Fibroblast of the aortic adventitia (primary cell): ENCODE results near the gene HS3ST3A1. TPM values are rescaled to one million over a fixed set of nuclear protein-coding genes. Genes with fewer than 3 reads are reported as not detected.
A peak's percentile ranks its signal among the peaks of the same experiment; 100 is the strongest.

Source experiments
- DNase-seq: peaks from one replicate; pipeline ENCODE4 v3.0.0-alpha.2; 2010; ENCODE audit warnings: low read depth
- H3K4me3 ChIP-seq: 2 replicates; pipeline ENCODE4 v1.5.1; 2011; ENCODE audit warnings: low read depth, mild to moderate bottlenecking, control low read depth, low read length, moderate library complexity
- total RNA-seq: library from RNA; depleted of rRNA; stranded (reverse); fragments of >200 nt; gene quantifications from 2 replicates; pipeline ENCODE4 v1.2.3, GENCODE V29; 2012; ENCODE audit warnings: low replicate concordance
- TF ChIP-seq, protein P1 (sequence below): IDR thresholded peaks from 2 replicates; pipeline ENCODE4 v1.5.1; 2011; ENCODE audit warnings: mild to moderate bottlenecking, low read length, control low read depth, inconsistent platforms; ENCODE audit not compliant: insufficient read depth

HS3ST3A1 gene
- total RNA-seq, 1 donor = 9.2 TPM

DNA sequence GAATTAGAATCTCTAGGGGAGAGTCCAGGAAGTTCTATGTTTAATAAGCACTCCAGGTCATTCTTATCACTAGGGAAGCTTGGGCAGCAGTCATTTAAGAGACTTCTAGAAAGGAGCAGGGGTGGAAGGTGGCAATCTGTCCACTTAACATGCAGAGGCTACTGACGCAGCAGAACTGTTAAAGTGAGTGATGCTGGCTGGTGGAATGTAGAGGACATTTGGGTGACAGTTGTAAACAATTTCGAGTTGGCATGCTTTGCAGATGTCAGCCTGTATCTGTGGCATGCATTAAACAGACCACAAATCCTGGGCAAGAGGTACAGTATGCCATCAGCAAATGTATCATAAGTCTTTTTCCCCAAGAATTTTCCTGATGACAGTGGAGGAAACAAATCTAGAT is 40.5 kb upstream of the HS3ST3A1 start:
- TF ChIP-seq, protein P1, sequence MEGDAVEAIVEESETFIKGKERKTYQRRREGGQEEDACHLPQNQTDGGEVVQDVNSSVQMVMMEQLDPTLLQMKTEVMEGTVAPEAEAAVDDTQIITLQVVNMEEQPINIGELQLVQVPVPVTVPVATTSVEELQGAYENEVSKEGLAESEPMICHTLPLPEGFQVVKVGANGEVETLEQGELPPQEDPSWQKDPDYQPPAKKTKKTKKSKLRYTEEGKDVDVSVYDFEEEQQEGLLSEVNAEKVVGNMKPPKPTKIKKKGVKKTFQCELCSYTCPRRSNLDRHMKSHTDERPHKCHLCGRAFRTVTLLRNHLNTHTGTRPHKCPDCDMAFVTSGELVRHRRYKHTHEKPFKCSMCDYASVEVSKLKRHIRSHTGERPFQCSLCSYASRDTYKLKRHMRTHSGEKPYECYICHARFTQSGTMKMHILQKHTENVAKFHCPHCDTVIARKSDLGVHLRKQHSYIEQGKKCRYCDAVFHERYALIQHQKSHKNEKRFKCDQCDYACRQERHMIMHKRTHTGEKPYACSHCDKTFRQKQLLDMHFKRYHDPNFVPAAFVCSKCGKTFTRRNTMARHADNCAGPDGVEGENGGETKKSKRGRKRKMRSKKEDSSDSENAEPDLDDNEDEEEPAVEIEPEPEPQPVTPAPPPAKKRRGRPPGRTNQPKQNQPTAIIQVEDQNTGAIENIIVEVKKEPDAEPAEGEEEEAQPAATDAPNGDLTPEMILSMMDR = no peak
- no peak overlapping the region for H3K4me3 ChIP-seq
- DNase-seq = no peak

DNA sequence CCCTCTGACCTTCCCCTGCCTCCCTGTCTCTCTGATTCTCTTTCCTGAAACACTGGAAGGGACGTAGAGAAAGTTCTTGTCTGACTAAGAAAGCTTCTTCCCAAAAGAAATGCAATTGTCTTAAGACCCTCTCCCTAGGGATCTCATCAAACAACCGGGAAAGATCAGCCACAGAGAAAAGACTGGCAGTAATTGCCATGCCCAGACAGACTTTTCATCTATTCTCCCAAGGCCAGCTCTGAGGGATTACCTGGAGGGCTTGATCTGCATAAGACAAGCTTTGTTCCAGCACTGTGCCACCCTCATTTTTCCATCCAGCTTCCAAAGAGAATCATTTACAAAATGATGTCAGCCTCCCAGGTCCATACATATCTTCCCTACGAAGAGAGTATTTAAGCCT is 38.8 kb upstream of the HS3ST3A1 start:
- no peak overlapping the region for H3K4me3 ChIP-seq
- TF ChIP-seq, protein P1 = no peak

DNA sequence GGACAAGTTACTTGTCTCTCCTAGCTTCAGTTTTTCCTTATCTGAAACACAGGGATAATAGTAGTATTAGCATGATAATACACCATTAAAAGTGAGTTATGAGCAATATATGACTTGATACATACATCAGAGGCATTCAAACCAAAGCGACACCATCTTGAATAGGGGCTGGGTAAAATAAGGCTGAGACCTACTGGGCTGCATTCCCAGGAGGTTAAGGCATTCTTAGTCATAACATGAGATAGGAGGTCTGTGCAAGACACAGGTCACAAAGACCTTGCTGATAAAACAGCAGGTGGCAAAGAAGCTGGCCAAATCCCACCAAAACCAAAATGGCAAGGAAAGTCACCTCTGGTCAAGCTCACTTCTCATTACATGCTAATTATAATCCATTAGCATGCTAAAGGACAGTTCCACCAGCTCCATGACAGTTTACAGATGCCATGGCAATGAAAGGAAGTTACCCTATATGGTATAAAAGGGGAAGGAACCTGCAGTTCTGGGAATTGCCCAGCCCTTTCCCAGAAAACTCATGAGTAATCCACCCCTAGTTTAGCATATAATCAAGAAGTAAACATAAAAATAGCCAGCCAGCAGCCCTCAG is 37.2 kb upstream of the HS3ST3A1 start:
- no peak overlapping the region for H3K4me3 ChIP-seq
- DNase-seq = peak; percentile 50
- TF ChIP-seq, protein P1 = no peak

More for the DNA sequence above, 38.8 kb upstream of the HS3ST3A1 start:
- DNase-seq = no peak

DNA sequence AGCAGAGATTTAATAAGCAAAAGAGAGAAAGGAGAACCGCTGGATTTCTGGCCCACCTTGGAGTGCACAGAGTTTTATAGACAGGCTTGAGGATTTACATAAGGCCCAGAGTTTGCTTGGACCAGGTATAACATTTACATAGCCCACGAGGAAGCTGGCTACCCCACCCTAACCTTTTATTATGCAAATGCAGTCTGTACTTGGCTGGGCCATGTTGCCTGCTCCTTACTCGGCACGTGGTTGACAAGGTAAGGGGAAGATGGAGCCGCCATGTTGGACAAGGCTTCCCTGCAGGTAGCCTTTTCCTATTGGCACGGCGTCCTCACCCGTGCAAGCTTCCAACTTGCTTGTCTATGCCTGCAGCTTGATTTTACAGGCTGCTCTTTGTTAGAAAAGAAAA is 35.2 kb upstream of the HS3ST3A1 start:
- H3K4me3 ChIP-seq = no peak overlapping the region
- TF ChIP-seq, protein P1 = no peak
- DNase-seq = no peak

DNA sequence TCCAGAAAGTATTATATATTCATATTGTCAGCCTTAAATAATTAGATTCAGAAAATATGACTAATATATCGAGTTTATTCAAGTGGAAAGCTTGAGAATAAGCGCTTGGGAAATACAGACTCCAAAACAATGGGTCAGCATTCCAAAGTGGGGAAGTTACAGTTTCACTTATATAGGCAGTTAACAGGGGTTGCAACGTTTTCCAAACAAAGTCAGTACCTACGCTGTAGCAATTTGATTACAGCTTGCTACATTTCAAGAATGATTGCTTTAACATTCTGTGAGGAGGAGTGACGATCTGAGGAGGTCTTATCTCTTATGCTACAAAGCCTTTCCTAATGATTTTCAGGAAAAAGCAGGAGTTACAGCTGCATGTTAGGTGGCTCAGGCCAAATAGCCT is 34.2 kb upstream of the HS3ST3A1 start:
- TF ChIP-seq, protein P1 = no peak
- peak; percentile 59 for DNase-seq
- H3K4me3 ChIP-seq = no peak overlapping the region

DNA sequence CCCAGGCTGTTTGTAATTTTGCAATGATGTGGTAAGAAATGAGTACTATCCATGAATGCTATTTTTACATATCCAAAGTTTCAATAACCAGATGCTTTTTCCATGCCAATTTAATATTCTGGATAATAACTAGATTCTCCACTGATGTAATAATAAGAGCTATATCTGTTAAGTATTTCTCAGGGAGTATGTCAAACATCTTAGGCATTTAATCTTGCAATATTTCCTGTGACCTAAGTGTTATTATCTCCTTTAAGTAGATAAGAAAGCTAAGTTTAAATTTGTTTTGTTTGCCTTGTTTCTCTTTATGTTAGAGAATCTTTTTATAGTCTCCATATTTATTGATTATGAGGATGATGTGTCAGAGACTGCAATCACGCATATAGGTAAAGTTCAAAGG is 32.3 kb upstream of the HS3ST3A1 start:
- DNase-seq = peak; percentile 63
- H3K4me3 ChIP-seq = no peak overlapping the region
- TF ChIP-seq, protein P1 = no peak

DNA sequence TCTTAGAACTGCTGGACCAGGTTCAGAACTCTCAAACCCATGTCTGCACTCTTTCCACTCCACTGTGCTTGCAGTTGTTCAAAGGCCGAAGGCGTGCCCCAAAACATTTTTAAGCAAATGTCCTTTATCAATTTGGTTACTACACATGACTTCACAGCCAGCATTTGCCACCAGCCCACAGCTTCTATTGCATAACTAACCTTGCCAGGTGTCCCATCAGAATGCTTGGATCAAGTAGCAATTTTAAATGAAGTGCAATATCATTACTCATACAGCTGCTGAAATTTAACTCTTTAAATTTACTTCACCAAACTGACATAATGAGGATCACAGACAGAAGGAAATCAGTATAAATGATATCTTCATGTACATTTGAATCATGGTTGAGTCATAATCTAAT is 29.8 kb upstream of the HS3ST3A1 start:
- no peak overlapping the region for H3K4me3 ChIP-seq
- TF ChIP-seq, protein P1 = no peak
- no peak for DNase-seq
